Keratinocyte (primary cell): ENCODE data around the gene ZNF497.

Source experiments
- EZH2 ChIP-seq: IDR thresholded peaks from one replicate; pipeline ENCODE4 v1.6.1; 2012; ENCODE audit warnings: inconsistent platforms, mild to moderate bottlenecking, low read length, moderate library complexity
- TF ChIP-seq, protein P1 (sequence below), 3 experiments: IDR thresholded peaks in 1 of 3; conservative IDR thresholded peaks in 1 of 3; optimal IDR thresholded peaks in 1 of 3; 2 replicates in 2 of 3; 3 replicates in 1 of 3; pipeline versions ENCODE3 to v1.5.1; 2011; ENCODE audit warnings: low read length in 3 of 3, mild to moderate bottlenecking in 3 of 3, moderate library complexity in 2 of 3, control low read depth in 1 of 3, inconsistent platforms in 1 of 3; ENCODE audit not compliant: insufficient read depth in 2 of 3; ENCODE audit errors: extremely low read depth in 1 of 3

- TF ChIP-seq, protein P1, sequence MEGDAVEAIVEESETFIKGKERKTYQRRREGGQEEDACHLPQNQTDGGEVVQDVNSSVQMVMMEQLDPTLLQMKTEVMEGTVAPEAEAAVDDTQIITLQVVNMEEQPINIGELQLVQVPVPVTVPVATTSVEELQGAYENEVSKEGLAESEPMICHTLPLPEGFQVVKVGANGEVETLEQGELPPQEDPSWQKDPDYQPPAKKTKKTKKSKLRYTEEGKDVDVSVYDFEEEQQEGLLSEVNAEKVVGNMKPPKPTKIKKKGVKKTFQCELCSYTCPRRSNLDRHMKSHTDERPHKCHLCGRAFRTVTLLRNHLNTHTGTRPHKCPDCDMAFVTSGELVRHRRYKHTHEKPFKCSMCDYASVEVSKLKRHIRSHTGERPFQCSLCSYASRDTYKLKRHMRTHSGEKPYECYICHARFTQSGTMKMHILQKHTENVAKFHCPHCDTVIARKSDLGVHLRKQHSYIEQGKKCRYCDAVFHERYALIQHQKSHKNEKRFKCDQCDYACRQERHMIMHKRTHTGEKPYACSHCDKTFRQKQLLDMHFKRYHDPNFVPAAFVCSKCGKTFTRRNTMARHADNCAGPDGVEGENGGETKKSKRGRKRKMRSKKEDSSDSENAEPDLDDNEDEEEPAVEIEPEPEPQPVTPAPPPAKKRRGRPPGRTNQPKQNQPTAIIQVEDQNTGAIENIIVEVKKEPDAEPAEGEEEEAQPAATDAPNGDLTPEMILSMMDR (optimal IDR thresholded peaks at IDR 0.05 in 1 of 3, IDR thresholded peaks at IDR 0.05 in 1 of 3, conservative IDR thresholded peaks at IDR 0.05 in 1 of 3; ENCODE audit: extremely low read depth in 1 of 3, insufficient read depth in 2 of 3, low read length in 3 of 3) = no peak
- TF ChIP-seq EZH2 = no peak
Measured at GRCh38 chr19:58407658-58408151, 45.2 kb upstream of the ZNF497 start.
